ENCODE results near the gene DOC2A. TPM values are rescaled to one million over a fixed set of nuclear protein-coding genes. Genes with fewer than 3 reads are reported as not detected.

The DOC2A gene
- total RNA-seq, 1 experiment from 2014 or later: 3.2 TPM

- BruUV-seq (replicated peaks): no TSS peak
- CTCF ChIA-PET: no interaction called here
These were observed 51.5 kb downstream of the DOC2A start for GRCh38 chr16:29959293-29959692.

DNA sequence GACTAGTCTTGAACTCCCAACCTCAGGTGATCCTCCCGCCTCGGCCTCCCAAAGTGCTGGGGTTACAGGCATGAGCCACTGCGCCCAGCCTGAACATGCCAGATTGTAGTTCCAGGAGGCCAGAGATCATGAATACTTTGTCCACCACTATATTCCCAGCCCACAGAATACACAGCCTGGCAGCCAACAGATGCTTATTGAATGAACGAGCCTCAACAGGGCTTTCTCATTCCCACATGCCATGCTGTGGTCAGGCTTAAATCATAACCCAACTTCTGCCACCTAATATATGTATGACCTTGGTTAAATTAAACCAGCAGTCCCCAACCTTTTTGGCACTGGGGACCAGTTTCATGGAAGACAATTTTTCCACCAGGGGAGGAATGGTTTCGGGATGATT is 52.1 kb downstream of the DOC2A start:
- no peaks in the 10 kb centered on the region for H3K9me3 ChIP-seq (ENCODE audit: control insufficient read depth, insufficient read depth, low read depth, low read length)
- TF ChIP-seq SIN3A (IDR thresholded peaks at IDR 0.05; ENCODE audit: borderline replicate concordance, insufficient read depth, low read depth, low read length) (no peak), POLR2AphosphoS5 (IDR thresholded peaks at IDR 0.05; ENCODE audit: low read depth, low read length) (no peak), REST (IDR thresholded peaks at IDR 0.05; ENCODE audit: insufficient read depth in 1 of 2, low read depth in 2 of 2, low read length in 1 of 2) (no peak), TCF7L2 (IDR thresholded peaks at IDR 0.05; ENCODE audit: low read depth, low read length) (no peak)
- TF ChIP-seq, protein P1, sequence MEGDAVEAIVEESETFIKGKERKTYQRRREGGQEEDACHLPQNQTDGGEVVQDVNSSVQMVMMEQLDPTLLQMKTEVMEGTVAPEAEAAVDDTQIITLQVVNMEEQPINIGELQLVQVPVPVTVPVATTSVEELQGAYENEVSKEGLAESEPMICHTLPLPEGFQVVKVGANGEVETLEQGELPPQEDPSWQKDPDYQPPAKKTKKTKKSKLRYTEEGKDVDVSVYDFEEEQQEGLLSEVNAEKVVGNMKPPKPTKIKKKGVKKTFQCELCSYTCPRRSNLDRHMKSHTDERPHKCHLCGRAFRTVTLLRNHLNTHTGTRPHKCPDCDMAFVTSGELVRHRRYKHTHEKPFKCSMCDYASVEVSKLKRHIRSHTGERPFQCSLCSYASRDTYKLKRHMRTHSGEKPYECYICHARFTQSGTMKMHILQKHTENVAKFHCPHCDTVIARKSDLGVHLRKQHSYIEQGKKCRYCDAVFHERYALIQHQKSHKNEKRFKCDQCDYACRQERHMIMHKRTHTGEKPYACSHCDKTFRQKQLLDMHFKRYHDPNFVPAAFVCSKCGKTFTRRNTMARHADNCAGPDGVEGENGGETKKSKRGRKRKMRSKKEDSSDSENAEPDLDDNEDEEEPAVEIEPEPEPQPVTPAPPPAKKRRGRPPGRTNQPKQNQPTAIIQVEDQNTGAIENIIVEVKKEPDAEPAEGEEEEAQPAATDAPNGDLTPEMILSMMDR (IDR thresholded peaks at IDR 0.05): no peak
- in situ Hi-C loops (cut with HindIII; ENCODE audit: low pct_unique_long_range_greater_than_20kb, low sequenced_read_pairs): no loop called here
- no TSS peak for BruUV-seq (replicated peaks)
- ChIA-PET CTCF (no interaction called here), POLR2A (interaction anchor here (0.6 kb wide), 1 partner anchor 15 kb away, joined by 3 read pairs; no protein-coding TSS in a partner anchor)
- peaks cover 15% of the 10 kb centered on the region for H3K4me1 ChIP-seq (ENCODE audit: control insufficient read depth, insufficient read depth, low read length)
- H3K27me3 ChIP-seq (ENCODE audit: control insufficient read depth, insufficient read depth, low read length): no peaks in the 10 kb centered on the region
- DNase-seq (ENCODE audit: low read depth, low spot score) (no peak), ATAC-seq (no peak)
- H3K27ac ChIP-seq (ENCODE audit: low read length): no peak overlapping the region
- intact Hi-C loops (cut with micrococcal nuclease; ENCODE audit: unreplicated experiment): no loop called here
- H3K36me3 ChIP-seq (ENCODE audit: control insufficient read depth, insufficient read depth, low read length): no peaks in the 10 kb centered on the region
- no peak overlapping the region for H3K4me3 ChIP-seq (ENCODE audit: low read depth in 2 of 2, low read length in 2 of 2)

More at GRCh38 chr16:29959293-29959692, 51.5 kb downstream of the DOC2A start:
- no peaks in the 10 kb centered on the region for H3K36me3 ChIP-seq (ENCODE audit: control insufficient read depth, insufficient read depth, low read length)
- in situ Hi-C loops (cut with HindIII; ENCODE audit: low pct_unique_long_range_greater_than_20kb, low sequenced_read_pairs) (no loop called here), intact Hi-C loops (cut with micrococcal nuclease; ENCODE audit: unreplicated experiment) (no loop called here)
- POLR2A ChIA-PET: interaction anchor here (0.6 kb wide), 1 partner anchor 16 kb away, joined by 3 read pairs; no protein-coding TSS in a partner anchor
- no peaks in the 10 kb centered on the region for H3K27me3 ChIP-seq (ENCODE audit: control insufficient read depth, insufficient read depth, low read length)
- ATAC-seq (no peak), DNase-seq (ENCODE audit: low read depth, low spot score) (no peak)
- H3K4me1 ChIP-seq (ENCODE audit: control insufficient read depth, insufficient read depth, low read length): peaks cover 15% of the 10 kb centered on the region
- H3K4me3 ChIP-seq (ENCODE audit: low read depth in 2 of 2, low read length in 2 of 2): no peak overlapping the region
- no peak for TF ChIP-seq POLR2AphosphoS5 (IDR thresholded peaks at IDR 0.05; ENCODE audit: low read depth, low read length)
- TF ChIP-seq TCF7L2 (IDR thresholded peaks at IDR 0.05; ENCODE audit: low read depth, low read length): no peak
- TF ChIP-seq REST (IDR thresholded peaks at IDR 0.05; ENCODE audit: insufficient read depth in 1 of 2, low read depth in 2 of 2, low read length in 1 of 2): no peak
- no peak for TF ChIP-seq SIN3A (IDR thresholded peaks at IDR 0.05; ENCODE audit: borderline replicate concordance, insufficient read depth, low read depth, low read length)
- TF ChIP-seq, protein P1 (IDR thresholded peaks at IDR 0.05): no peak
- no peaks in the 10 kb centered on the region for H3K9me3 ChIP-seq (ENCODE audit: control insufficient read depth, insufficient read depth, low read depth, low read length)
- no peak overlapping the region for H3K27ac ChIP-seq (ENCODE audit: low read length)
